Measurements from ENCODE around the gene SMARCE1.
"Not testable (repeated sequence)": the region's sequence is repeated elsewhere in the genome, so short reads cannot be mapped to it uniquely, and the experiment has no call there.

Gene SMARCE1

DNA sequence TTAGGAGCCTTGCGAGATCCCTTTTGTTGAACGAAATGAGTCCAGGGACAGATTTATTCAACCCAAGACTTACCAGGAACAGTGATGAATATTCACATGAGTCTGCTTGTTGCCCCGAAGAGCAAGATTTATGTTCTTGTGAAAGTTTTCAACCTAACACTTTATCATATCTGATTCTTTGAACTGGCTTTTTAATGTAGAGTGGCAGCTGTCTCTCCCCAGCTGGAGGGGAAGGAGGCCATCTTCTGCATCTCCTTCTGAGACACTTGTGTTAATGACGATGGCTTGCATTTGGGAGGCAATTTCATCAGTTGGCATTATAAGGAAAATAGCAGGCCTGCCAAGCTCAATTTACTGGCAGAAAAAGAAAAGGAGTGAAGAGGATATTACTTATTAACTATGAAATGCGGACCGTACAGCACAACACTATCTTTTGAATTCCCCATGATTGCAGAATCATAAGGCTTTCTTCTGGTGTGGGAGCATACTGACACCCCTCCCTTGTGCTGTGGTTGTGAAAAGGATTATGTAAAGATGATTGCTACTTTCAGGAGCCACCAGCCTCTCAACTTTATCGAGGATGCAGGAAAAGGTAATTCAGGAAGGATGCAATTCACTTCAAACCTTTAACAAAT lies 35.7 kb downstream of the SMARCE1 start:
- no peak for DNase-seq (ENCODE audit: low spot score)

DNA sequence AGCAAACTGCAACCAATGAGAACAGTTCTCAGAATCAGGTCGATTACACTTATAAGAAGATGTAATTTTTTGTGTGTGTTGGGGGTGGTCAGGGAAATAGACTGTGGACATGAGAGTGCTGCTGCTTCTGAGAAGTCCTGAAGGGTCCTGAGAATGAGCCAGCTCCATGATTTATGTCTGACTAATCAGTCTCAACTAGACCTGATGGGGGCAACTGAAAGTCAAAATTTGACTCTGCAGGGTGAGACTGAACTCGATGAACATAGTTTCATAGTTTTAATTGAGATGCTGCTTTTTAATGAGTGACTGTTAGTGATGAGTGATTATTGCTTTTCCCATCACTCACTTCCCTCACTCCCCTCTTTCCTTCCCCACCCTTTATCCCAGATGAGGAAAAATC lies 37.3 kb downstream of the SMARCE1 start:
- DNase-seq (ENCODE audit: low spot score) = no peak

DNA sequence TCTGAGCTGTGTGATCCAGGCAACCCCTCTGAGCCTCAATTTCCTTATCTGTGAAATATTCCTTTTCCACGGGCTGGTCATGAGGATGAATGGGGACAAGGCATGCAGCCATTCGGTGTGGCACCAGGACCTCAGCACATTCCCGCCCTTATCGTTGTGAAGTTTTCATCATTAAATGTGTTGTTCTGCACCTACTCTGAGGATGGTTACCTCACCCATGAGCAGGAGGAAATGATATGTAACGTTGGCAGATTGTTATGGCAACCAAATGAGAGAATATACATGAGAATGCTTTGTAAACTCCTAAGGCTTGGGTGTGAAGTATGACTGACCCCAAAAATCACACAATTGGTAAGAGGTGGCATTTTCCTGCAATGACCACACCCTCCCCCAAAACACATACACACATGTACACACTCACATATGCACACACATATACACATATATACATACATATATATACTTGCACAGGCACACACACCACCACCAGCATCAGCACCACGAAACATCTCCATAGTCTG lies 39.5 kb downstream of the SMARCE1 start:
- no peak for DNase-seq (ENCODE audit: low spot score)

DNA sequence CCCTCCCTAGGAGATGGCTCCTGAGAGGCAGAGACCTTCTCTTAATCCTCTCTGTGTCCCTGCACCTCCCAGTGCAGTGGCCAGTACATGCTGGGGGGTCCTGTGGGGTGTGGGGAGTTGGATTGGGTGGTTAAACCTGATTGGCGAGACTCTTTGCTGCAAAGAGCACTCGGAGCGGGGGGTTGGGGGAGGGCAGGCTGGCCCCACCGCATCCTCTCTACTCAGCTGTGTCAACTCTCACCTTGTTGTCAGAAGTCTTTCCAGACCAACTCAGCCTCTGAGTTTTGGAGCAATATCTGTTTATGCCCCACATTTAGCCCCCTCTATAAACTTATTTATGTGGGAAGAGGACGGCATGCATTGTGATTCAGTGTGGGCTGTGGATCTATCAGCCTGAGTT lies 40.0 kb downstream of the SMARCE1 start:
- no peak for DNase-seq (ENCODE audit: low spot score)

DNA sequence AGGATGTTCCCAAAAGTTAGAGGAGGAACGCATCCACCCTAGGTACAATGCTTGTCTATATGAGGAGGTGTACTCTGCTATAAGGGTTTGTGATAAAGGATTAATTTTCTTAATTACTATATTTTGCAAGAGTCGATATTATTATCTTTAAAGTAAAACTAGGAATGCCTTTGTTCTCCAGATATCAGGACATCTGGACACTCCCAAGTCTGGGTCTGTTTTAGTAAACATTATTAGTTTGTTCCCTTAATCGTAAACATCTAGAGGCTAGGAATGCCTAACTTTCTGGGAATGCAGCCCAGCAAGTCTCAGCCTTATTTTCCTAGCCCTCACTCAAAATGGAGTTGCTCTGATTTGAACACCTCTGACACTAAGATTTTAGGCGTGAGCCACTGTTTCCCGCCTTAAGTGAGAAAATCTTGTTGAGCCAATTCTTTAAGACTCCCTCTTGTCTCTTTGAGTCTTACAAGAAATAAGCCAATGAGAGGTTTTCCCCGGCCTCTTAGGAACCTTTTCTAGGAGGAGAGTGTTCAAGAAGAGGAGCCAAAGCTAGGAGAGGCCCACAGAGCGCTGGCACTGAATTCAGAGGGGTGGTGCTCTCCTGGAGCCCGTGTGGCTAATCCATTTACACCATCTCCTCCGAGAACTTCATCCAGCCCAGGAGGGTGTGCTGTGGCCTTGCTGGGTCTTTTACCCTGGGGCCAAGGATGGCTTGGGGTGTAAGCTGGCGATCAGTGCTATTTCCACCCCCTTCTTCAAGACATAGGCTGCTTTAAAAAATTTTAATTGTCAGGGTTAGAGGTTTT lies 40.9 kb downstream of the SMARCE1 start:
- DNase-seq (ENCODE audit: low spot score) = no peak

DNA sequence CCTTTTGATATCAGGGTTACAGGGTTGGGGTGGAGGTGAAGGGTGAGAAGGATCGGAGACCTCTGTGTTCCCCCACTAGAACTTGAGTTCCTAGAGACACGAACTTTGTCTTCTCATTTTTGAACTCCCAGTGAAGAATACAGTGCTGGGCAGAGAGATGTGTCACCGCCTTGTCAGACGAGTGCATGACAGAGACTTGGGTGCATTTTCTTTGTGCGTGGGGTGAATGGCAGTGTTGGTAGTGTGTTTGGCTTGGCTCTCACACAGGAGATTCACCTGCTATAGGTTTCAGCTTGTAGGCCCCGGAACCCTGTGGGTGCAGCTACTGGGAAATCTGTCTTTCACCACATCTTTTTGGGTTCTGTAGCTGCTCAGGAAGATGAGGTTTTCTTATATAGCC lies 42.3 kb downstream of the SMARCE1 start:
- DNase-seq (ENCODE audit: low spot score) = no peak

DNA sequence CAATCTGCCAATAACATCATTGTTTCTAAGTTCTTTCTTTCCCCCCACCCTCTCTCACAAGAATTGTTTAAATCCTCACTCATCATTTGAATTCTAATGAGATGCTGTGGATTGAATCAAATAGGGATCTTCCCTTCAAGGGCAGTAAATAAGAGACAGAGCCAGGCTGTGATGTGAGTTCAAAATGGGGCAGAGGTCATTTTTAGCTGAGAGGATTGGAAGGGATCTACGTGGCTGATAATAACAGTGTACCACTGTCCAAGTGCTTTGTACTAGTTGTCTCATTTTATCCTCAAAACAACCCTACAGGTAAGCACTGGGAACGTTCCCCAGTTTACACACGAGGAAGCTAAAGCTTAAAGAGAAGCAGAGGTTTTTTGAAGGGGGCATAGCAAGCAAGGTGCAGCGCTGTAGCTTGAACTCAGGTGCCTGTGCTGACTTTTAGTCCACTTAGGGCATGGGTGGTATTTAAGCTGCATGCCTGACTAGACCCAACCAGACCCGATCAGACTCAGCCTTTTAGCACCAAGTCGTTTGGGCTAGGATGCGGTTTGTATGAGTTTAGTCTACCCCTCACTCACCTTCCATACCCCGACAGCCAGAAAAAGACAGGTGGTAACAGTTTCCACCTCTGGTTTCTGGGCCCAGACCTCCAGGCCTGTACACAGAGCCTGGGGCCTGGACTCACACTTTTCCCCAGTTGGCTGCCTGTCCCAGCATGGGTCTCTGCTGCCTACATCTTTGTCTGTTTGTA lies 43.1 kb downstream of the SMARCE1 start:
- DNase-seq (ENCODE audit: low spot score) = no peak

DNA sequence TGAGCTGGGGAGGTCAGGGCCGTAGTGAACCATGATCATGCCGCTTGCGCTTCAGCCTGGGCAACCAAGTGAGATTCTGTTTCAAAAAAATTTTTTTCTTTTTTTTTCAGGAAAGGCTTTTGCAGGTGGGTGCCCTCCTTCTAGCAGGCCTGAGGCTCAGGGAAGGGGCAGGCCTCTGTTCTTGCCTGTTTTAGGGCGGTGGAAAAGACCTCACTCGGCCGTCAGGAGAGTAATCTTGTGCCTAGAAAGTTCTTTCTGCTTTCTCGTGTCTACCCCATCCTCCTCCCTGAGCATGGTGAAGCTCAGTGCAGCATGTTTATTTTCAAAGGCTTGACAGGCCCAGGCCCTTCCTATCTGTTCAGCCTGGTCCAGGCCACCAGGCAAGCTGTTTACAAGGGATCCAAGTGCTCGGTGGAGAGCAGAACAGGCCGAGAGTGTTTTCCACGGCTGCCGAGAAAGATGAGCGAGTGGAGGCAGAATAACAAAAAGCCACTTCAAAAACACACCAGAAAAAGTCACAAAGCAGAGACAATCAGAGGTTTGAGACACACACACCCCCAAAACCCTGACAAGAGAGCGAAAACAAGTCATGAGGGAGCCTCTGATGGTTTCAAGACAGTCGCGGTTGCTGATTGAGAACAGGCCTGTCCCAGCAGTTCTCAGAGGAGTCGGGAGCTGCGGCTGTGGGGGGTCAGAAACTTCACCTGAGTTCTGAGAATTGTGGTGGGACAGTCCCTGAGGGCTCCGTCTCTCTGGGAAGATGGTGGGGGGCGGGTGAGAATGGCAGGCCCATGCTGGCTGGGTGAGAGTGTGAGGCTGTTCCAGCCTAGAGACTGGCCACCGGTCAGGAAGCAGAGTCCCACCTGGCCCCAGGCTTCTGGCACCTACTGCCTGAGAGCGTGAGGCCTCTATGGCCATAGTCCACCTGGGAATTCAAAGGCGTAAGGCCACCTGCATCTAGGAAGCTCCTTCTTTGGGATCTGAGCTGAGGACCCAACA lies 44.9 kb downstream of the SMARCE1 start:
- DNase-seq (ENCODE audit: low spot score) = no peak

DNA sequence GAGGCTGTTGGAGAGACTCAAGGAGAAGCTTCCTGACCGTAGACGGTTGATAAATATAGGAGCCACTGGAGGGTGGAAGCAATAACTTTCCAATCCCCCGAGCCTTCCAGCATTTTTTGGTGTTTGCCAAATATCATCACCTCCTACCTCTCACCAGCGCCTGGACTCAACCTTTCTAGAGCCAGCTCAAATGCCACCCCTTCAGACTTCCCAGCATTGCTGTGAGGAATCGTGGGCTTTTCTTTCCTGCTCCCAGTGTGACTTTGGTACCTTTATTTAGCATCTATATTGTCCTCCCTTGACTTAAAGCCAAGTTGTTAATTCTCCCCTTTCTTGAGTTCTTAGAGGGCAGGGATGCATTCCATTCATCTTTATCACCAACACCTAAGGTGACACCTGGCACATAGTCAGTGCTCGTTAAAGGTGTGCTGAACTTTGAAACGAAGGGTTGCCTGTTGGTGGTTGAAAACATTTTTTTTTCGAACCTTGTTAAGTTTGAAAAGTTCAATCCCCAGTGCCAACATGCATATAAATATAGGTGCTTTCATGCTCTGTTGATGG lies 47.1 kb downstream of the SMARCE1 start:
- DNase-seq (ENCODE audit: low spot score) = no peak

DNA sequence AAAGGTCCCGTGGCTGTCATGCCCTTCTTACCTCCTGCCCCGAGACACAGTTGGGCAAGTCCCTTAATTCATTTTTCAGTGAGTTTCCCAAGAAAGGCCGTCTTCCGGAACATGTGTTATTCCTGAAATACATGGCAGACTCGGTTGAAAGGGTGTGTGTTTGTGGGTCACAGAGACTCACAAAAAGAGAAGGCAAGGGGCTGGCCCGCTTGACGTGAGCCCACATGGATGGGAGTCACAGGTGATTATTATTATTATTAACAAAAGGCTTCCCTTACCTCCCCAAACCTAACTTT lies 48.2 kb downstream of the SMARCE1 start:
- DNase-seq (ENCODE audit: low spot score) = no peak

DNA sequence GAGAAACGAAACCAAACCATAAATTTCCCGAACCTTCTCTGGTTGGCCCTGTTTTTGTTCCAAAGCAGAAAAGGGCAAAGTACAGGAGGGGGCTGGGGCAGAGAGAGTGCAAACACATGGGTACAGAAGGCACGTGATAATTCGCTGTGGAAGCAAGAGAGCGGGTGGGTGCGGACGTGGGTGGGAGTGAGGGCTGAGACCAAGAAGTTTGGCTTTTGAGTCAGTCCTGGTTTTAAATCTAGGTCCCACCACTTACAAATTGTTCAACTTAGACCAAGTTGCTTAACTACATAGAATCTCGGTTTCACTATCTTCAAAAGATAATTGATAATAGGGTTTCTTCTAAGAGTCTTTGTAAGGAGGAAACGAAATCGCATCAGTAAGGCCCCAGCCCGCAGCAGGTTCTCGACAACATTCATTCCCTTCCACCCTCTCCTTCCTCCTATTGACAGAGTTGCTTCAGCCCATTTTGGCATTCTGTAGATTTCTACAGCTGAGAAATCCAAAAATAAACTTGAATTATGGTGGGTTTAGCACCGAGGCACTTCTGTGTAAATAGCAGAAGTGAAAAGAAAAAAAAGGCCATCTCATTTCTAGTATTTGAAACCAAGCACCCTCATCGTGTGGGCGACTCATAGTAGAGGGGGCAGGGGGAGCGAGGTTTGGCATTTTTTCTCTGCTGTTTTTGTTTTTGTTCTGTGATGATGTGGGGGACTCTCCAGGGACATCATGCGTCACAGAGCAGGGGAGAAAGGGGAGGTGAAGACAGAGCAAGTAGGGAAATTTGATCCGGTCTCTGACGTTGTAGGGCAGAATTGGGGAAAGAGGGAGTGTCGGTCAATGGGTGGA lies 48.8 kb downstream of the SMARCE1 start:
- peak; percentile 46 for DNase-seq (ENCODE audit: low spot score)

DNA sequence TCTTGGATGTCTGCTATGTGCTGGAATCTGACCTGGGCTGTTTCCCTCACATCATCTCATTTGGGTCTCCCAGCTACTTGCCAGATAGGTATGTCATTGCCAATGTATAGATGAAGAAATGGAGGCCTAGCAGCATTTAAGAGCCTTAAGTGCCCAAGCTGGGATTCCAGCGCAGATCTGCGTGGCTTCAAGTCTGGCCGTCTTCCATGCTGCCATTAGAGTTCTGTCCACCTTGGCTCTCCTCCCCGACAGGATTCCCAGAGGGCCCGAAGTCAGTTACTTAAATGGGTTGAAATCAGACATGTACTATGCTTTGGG lies 49.4 kb downstream of the SMARCE1 start:
- no peak for DNase-seq (ENCODE audit: low spot score)

DNA sequence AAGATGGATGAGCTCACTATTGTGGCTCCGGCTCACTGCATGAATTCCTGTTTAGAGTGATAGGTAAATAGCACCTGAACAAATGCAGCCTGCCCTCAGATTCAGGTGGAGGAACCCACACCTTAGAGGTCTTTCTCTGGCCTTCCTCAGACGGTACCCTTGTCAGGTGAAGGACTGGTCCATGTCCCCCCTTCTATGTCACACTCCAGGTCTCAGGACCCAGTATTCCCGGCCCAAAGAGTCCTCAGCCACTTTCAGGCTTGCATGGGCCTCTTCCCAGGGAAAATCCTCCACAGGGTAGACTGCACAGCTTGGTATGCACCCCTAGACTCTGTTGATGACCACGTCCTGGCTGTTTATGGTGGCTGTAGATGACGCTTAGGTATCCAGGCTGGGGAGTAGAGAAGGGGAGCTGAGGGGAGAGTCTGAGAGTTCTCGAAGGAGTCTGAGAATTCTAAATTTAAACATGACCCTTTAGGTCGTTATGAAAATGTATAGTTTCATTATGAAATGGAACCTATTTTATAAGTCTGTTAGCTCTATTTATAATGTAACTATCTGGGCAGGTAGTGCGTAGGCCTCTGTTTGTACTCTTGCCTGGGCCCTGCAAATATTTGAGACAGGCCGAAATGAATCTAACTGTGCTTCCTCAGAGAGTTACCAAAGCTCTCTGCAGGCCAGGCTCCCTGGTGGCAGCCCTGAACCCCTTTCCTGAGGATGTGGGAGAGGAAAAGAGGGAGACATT lies 49.9 kb downstream of the SMARCE1 start:
- no peak for DNase-seq (ENCODE audit: low spot score)

DNA sequence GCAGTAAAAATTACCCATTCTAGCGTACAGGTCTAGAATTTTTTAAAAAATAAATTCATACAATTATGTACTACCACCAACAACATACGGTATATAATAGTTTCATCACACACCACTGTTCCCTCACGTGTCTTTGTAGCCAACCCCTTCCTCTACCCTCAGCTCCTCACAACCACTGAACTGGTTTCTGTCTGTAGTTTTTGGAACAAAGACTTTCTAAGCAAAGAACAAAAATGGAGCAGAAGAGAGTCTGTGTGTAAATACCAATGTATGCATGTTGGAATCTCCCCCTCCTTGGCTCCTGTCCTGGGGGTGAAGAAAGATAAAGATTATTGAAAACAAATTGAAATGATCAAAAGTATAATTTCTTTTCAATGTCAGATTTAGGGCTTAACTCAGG lies 50.5 kb downstream of the SMARCE1 start:
- no peak for DNase-seq (ENCODE audit: low spot score)

DNA sequence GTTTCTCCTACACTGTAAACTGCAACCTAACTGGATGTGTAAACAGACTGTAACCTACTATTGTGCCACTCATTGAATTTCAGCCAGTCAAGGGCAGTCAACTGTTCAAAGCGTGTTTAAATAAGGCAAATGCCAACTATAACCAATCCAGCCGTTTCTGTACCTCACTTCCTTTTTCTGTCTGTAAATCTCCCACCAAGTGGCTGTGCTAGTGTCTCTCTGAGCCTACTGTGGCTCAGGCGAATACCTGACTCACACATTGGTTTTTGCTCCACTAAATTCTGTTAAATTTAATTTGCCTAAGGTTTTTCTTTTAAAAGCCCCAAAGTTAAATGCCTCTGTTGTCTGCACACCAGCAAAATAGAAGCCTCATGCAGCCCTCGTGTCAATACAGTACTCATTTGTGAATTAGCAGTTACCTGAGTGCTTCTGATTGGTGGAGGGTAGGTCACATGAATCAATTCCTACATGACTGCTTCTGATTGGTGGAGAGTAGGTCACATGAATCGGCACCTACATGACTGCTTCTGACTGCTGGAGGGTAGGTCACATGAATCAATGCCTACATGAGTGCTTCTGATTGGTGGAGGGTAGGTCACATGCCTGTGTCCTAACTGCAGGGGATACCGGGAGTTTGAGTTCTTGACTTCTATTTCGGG lies 51.2 kb downstream of the SMARCE1 start:
- no peak for DNase-seq (ENCODE audit: low spot score)

DNA sequence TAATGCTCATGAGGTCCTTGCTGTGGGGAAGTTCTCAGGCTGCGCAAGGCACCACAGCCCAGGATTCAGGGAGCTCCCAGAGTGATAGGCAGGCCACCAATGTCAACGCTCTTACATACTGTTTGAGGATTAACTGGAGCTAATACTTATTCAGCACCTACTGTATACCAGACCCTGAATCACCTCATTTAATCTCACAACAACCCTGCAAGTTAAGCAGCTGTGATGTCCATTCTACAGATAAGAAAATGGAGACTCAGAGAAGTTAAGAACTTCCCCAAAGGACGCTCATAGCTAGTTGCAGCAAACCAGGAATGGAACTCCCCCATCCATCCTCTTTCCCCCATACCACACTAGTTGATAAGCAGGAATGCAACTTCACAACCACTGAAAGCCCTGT lies 56.9 kb downstream of the SMARCE1 start:
- no peak for DNase-seq (ENCODE audit: low spot score)

DNA sequence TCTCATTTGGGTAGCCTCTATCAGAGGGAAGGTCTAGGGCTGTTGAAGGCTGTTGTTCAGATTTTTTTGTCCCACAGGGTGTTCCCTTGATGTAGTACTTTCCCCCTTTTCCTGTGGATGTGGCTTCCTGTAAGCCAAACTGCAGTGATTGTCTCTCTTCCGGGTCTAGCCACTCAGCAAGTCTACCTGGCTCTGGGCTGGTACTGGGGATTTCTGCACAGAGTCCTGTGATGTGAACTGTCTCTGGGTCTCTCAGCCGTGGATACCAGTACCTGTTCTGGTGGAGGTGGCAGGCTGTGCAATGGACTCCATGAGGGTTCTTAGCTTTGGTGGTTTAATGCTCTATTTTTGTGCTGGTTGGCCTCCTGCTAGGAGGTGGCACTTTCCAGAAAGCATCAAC lies 59.1 kb downstream of the SMARCE1 start:
- no peak for DNase-seq (ENCODE audit: low spot score)

DNA sequence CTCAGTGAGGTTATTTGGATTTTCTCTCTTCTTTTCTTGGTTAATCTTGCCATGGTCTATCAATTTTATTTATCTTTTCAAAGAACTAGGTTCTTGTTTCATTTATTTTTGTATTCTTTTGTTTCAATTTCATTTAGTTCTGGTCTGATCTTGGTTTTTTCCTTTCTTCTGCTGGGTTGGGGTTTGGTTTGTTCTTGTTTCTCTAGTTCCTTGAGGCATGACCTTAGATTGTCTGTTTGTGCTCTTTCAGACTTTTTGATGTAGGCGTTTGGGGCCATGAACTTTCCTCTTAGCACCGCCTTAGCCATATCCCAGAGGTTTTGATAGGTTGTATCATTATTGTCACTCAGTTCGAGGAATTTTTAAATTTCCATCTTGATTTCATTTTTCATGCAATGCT lies 61.4 kb downstream of the SMARCE1 start:
- DNase-seq (ENCODE audit: low spot score) = not testable (repeated sequence)

DNA sequence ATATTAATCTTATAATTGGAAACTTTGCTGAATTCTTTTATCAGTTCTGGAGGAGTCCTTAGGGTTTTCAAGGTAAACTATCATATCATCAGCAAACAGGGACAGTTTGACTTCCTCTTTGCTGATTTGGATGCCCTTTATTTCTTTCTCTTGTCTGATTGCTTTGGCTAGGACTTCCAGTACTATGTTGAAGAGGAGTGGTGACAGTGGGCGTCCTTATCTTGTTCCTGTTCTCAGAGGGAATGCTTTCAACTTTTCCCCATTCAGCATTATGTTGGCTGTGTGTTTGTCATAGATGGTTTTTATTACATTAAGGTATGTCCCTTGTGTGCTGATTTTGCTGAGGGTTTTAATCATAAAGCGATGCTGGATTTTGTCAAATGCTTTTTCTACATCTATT lies 62.7 kb downstream of the SMARCE1 start:
- not testable (repeated sequence) for DNase-seq (ENCODE audit: low spot score)
